A673 (cell line): Measurements from ENCODE around the gene STEAP3. TPM values are rescaled to one million over a fixed set of nuclear protein-coding genes. Genes with fewer than 3 reads are reported as not detected.

ENCODE experiments used
- BruUV-seq: library from RNA; stranded (reverse); fragments of 400-500 nt; replicated peaks from 2 replicates; lab custom pipeline; 2021; lab: Mats Ljungman, UMichigan
- CTCF ChIA-PET: fragments of 300-600 bp; sonication (Branson Sonifier 250); formaldehyde crosslinking; loops from one replicate; lab custom pipeline; 2022; ENCODE audit warnings: antibody characterized with exemption; lab: Charles Lee
- POLR2A ChIA-PET: fragments of 300-600 bp; sonication (Branson Sonifier 250); formaldehyde crosslinking; loops from one replicate; lab custom pipeline; 2022; ENCODE audit warnings: antibody characterized with exemption; ENCODE audit not compliant: low non-redundant PET; lab: Charles Lee
- DNase-seq: peaks from one replicate; pipeline ENCODE4 v3.0.0-alpha.2; 2015; ENCODE audit warnings: low spot score
- H3K27ac ChIP-seq: fragments of 200-600 bp; sonication (generic); 2 replicates; pipeline ENCODE4 v1.5.1; 2016; ENCODE audit warnings: mixed run types, low read depth, mild to moderate bottlenecking, mixed read lengths, antibody characterized with exemption, low read length; ENCODE audit not compliant: poor library complexity, severe bottlenecking
- H3K27me3 ChIP-seq: fragments of 200-600 bp; sonication (generic); replicated peaks from 2 replicates; pipeline ENCODE4 v1.6.1; 2017; ENCODE audit warnings: mixed run types, low read depth, mild to moderate bottlenecking, mixed read lengths, antibody characterized with exemption, low read length; ENCODE audit not compliant: insufficient read depth, poor library complexity
- H3K36me3 ChIP-seq: fragments of 200-600 bp; sonication (generic); 2 replicates; pipeline ENCODE4 v1.6.1; 2016; ENCODE audit warnings: mixed run types, mild to moderate bottlenecking, mixed read lengths, antibody characterized with exemption, low read length; ENCODE audit not compliant: insufficient read depth, poor library complexity, severe bottlenecking
- H3K4me1 ChIP-seq: fragments of 200-600 bp; sonication (generic); 2 replicates; pipeline ENCODE4 v1.6.1; 2017; ENCODE audit warnings: mixed run types, mild to moderate bottlenecking, mixed read lengths, antibody characterized with exemption, low read length; ENCODE audit not compliant: insufficient read depth, poor library complexity, severe bottlenecking
- H3K4me3 ChIP-seq: fragments of 200-600 bp; sonication (generic); 2 replicates; pipeline ENCODE4 v1.5.1; 2016; ENCODE audit warnings: low read depth, mixed run types, mild to moderate bottlenecking, mixed read lengths, low read length; ENCODE audit not compliant: poor library complexity, severe bottlenecking
- H3K9me3 ChIP-seq: fragments of 200-600 bp; sonication (generic); 2 replicates; pipeline ENCODE4 v1.6.1; 2016; ENCODE audit warnings: mixed run types, low read depth, mild to moderate bottlenecking, mixed read lengths, antibody characterized with exemption, low read length; ENCODE audit not compliant: poor library complexity, severe bottlenecking
- CTCF ChIP-seq: fragments of 300-800, 200-600 bp; sonication (generic); conservative IDR thresholded peaks from 2 replicates; pipeline ENCODE4 v1.5.1; 2017; ENCODE audit warnings: low read depth, mild to moderate bottlenecking, antibody characterized with exemption, low read length, moderate library complexity, mixed read lengths
- EZH2 ChIP-seq: fragments of 200-600 bp; sonication (generic); IDR thresholded peaks from 2 replicates; pipeline ENCODE4 v1.6.1; 2017; ENCODE audit warnings: borderline replicate concordance, low read depth, mild to moderate bottlenecking, mixed read lengths, antibody characterized with exemption, low read length; ENCODE audit not compliant: poor library complexity, severe bottlenecking
- intact Hi-C: fragments of 100-400 bp; cut with micrococcal nuclease; formaldehyde crosslinking; loops from one replicate; pipeline ENCODE4 v1.10.0; 2022; ENCODE audit not compliant: unreplicated experiment
- total RNA-seq: library from RNA; stranded (reverse); gene quantifications from 2 replicates; pipeline ENCODE4 v1.2.3, GENCODE V29; 2021

STEAP3 gene
- total RNA-seq, 1 experiment from 2014 or later, result 20.3 TPM

GRCh38 chr2:119245841-119246230 is 22.2 kb downstream of the STEAP3 start:
- intact Hi-C loops, result no loop called here
- ChIA-PET CTCF (no interaction called here), POLR2A (no interaction called here)
- Histone ChIP-seq H3K4me3 (no peak overlapping the region), H3K4me1 (peaks cover 4% of the 10 kb centered on the region), H3K27ac (no peak overlapping the region), H3K36me3 (peaks cover 4% of the 10 kb centered on the region), H3K27me3 (no peaks in the 10 kb centered on the region), H3K9me3 (no peaks in the 10 kb centered on the region)
- no TSS peak for BruUV-seq
- DNase-seq, result no peak
- TF ChIP-seq CTCF, result no peak

DNA sequence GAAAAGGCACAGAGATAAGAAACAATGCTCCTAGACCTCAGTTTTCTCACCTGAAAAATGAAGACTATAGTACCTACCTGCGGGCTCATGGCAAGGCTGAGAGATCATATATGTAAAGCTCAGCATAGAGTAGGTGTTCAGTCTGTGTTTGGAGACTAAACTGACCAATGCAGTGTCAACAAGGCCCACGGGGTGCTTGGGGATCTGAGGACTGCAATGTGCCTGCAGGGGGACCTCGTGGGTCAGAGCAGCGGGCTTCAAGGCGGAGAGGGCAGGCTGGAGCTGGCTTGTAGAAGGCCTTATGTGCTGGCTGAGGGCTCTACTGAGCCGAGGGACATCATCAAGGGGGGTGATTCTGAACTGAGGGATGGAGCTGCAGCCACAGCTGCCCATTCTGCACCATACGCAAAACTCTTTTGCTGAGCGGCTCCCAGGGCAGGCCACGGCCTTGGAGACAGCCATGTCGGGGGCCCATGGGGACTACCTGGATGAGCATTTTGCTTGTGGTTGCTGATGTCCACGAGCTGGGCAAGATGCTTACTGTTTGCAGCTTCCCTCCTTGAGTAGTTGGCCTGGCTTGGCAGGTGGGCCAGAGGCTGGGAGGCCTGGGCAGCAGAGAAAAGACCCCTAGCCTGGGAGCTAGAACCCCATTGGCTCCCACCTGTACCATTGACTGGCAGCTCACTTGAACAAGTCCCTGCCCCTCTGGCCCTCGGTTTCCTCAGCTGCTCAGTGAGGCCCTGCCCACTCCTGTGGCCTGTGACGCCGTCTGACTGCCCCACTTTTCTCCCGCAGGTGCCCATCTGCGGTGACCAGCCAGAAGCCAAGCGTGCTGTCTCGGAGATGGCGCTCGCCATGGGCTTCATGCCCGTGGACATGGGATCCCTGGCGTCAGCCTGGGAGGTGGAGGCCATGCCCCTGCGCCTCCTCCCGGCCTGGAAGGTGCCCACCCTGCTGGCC is 23.5 kb downstream of the STEAP3 start:
- CTCF ChIA-PET, result no interaction called here
- no peak for DNase-seq
- Histone ChIP-seq H3K4me3 (no peak overlapping the region), H3K27me3 (no peaks in the 10 kb centered on the region), H3K9me3 (no peaks in the 10 kb centered on the region), H3K36me3 (peaks cover 4% of the 10 kb centered on the region), H3K4me1 (peaks cover 4% of the 10 kb centered on the region), H3K27ac (no peak overlapping the region)
- POLR2A ChIA-PET, result no interaction called here
- no TSS peak for BruUV-seq
- intact Hi-C loops, result no loop called here
- no peak for TF ChIP-seq CTCF
- no peak for TF ChIP-seq EZH2

- H3K4me3 ChIP-seq, result no peak overlapping the region
- peaks cover 4% of the 10 kb centered on the region for H3K36me3 ChIP-seq
- TF ChIP-seq CTCF, result no peak
- no peak for TF ChIP-seq EZH2
- ChIA-PET POLR2A (no interaction called here), CTCF (no interaction called here)
- DNase-seq, result no peak
- intact Hi-C loops, result no loop called here
- no peaks in the 10 kb centered on the region for H3K27me3 ChIP-seq
- H3K4me1 ChIP-seq, result peaks cover 4% of the 10 kb centered on the region
- BruUV-seq, result no TSS peak
- H3K9me3 ChIP-seq, result no peaks in the 10 kb centered on the region
- H3K27ac ChIP-seq, result no peak overlapping the region
Measured at GRCh38 chr2:119247844-119248271, 24.2 kb downstream of the STEAP3 start.
